HG03159 (cell line): ENCODE measurements around the gene ZBTB7B.
A peak's percentile ranks its signal among the peaks of the same experiment; 100 is the strongest.
"Not testable (repeated sequence)": the region's sequence is repeated elsewhere in the genome, so short reads cannot be mapped to it uniquely, and the experiment has no call there.

Source experiments
- ATAC-seq: cut with Tn5 transposase; IDR thresholded peaks from one replicate; pipeline ENCODE4 v1.9.1; 2021; ENCODE audit warnings: mild to moderate bottlenecking, moderate library complexity; ENCODE audit not compliant: unreplicated experiment

The ZBTB7B gene

DNA sequence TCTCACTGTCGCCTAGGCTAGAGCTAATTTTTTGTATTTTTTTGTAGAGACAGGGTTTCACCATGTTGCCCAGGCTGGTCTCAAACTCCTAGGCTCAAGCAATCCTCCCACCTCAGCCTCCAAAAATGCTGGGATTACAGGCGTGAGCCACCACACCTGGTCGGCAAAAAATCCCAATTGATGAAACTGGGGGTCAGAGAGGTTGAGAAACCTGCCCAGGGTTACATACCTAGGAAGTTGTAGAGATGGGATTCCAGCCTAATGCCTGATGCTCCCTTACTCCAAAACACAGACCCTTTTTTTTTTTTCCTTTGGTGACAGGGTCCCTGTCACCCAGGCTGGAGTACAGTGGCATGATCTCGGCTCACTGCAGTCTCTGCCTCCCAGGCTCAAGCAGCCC is 15.9 kb upstream of the ZBTB7B start:
- ATAC-seq: not testable (repeated sequence)

DNA sequence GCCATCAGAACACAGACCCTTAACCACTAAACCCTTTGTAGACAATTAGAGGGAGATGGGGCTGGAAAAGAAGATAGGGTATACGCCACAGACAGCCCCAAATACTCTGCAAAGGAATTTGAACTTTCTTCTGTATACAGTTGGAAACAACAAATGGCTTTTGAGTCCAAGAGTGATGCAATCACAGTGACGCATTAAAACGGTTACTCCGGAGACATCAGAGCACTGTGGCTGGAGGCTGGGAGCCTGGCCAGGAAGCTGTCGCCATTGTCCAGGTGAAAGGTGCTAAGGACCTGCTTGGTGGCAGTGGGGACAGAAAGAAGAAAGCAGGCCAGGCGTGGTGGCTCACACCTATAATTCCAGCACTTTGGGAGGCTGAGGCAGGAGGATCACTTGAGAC is 15.3 kb upstream of the ZBTB7B start:
- ATAC-seq: no peak

DNA sequence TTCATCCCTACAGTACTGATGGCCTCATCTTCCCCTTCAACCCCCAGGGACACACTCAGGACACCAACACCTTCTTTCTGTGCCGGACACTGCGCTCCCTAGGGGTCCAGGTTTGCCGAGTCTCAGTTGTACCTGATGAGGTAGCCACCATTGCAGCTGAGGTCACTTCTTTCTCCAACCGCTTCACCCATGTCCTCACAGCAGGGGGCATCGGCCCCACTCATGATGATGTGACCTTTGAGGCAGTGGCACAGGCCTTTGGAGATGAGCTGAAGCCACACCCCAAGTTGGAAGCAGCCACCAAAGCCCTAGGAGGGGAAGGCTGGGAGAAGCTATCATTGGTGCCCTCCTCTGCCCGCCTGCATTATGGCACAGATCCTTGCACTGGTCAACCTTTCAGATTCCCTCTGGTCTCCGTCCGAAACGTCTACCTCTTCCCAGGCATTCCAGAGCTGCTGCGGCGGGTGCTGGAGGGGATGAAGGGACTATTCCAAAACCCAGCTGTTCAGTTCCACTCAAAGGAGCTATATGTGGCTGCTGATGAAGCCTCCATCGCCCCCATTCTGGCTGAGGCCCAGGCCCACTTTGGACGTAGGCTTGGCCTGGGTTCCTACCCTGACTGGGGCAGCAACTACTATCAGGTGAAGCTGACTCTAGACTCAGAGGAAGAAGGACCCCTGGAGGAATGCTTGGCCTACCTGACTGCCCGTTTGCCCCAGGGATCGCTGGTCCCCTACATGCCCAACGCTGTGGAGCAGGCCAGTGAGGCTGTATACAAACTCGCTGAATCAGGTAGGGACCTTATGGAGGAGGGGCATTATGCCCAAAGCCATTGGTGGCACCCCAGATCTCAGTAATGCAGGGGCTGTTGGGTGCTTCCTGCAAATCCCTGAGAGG is 14.3 kb upstream of the ZBTB7B start:
- ATAC-seq: no peak

- no peak for ATAC-seq
These were observed 13.3 kb upstream of the ZBTB7B start for GRCh38 chr1:154989195-154989860.

- ATAC-seq: no peak
These were observed 12.3 kb upstream of the ZBTB7B start for GRCh38 chr1:154990276-154990675.

- no peak for ATAC-seq
These were observed 9.7 kb upstream of the ZBTB7B start for GRCh38 chr1:154992721-154993571.

DNA sequence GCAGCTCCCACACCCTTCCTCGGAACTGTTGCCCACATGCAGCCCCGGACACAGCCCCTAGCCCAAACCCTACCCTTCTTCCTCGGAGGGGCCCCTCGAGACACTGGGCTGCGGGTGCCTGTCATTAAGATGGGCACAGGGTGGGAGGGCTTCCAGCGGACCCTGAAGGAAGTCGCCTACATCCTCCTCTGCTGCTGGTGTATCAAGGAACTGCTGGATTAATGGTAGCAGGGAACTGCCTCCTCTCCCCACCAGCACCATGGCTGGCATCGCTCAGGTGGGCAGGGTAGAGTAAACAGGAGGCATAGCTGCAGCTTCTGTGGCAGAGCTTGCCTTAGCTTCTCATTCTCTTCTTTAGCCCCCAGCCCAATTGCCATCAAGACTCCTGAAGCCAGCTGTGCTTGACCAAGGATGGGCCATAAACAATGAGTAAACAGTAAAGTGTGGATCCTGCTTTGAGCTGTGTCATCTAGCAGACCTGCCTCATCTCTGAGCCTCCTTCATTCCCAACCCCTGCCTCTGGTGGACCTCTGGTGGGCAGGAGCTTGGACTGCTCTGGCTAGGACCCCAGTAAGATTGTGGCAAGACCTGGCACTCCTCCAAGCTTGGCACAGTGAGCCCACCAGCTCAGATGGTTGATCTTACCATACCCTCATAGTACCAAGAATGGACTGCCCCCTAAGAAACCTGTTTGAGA is 8.9 kb upstream of the ZBTB7B start, which contains the start of gene LENEP:
LENEP (plus strand) TSS at position 15 of the 697 bp plus-strand sequence; CDS start at position 37, 22 bp downstream.
- no peak for ATAC-seq

GRCh38 chr1:154994269-154994587 is 8.4 kb upstream of the ZBTB7B start:
- no peak for ATAC-seq

GRCh38 chr1:154994591-154994990 is 8.0 kb upstream of the ZBTB7B start:
- no peak for ATAC-seq

GRCh38 chr1:154995301-154995983 is 7.2 kb upstream of the ZBTB7B start:
- not testable (repeated sequence) for ATAC-seq

GRCh38 chr1:154996966-154997701 is 5.5 kb upstream of the ZBTB7B start:
- ATAC-seq: no peak

GRCh38 chr1:154998201-154998780 is 4.3 kb upstream of the ZBTB7B start:
- no peak for ATAC-seq

GRCh38 chr1:154998818-154999570 is 3.6 kb upstream of the ZBTB7B start:
- no peak for ATAC-seq

GRCh38 chr1:154999571-155000410 is 2.8 kb upstream of the ZBTB7B start:
- no peak for ATAC-seq

GRCh38 chr1:155000411-155000725 is 2.2 kb upstream of the ZBTB7B start:
- no peak for ATAC-seq

- peak; percentile 44 for ATAC-seq
These were observed 1.7 kb upstream of the ZBTB7B start for GRCh38 chr1:155000726-155001424.

GRCh38 chr1:155001425-155001674 is 1.3 kb upstream of the ZBTB7B start:
- no peak for ATAC-seq
